Liver (tissue), 9 donors: ENCODE measurements around the gene SOST. TPM values are rescaled to one million over a fixed set of nuclear protein-coding genes. Genes with fewer than 3 reads are reported as not detected.

Experiments used
- DNase-seq: peaks from one replicate; pipeline ENCODE4 v3.0.0-alpha.2; 2017; ENCODE audit warnings: low spot score
- H3K27ac ChIP-seq, 2 donors: one replicate each; pipeline ENCODE4 v1.7.0; 2013; ENCODE audit warnings: inconsistent platforms in 2 of 2, low read length in 2 of 2, control low read depth in 1 of 2, low read depth in 1 of 2, mild to moderate bottlenecking in 1 of 2
- H3K27me3 ChIP-seq, 4 donors: one replicate each; pipeline versions ENCODE4 v1.6.1 to v1.7.0; 2013; ENCODE audit warnings: low read length in 3 of 4, inconsistent platforms in 1 of 4, mild to moderate bottlenecking in 1 of 4, moderate library complexity in 1 of 4; ENCODE audit not compliant: control insufficient read depth in 4 of 4, insufficient read depth in 4 of 4
- H3K36me3 ChIP-seq, 4 donors: one replicate each; pipeline versions ENCODE4 v1.6.1 to v1.7.0; 2013; ENCODE audit warnings: low read length in 3 of 4, mild to moderate bottlenecking in 3 of 4, low read depth in 1 of 4, moderate library complexity in 1 of 4; ENCODE audit not compliant: control insufficient read depth in 4 of 4, insufficient read depth in 3 of 4
- H3K4me1 ChIP-seq, 4 donors: one replicate each; pipeline versions ENCODE4 v1.6.1 to v1.7.0; 2013; ENCODE audit warnings: low read length in 3 of 4, mild to moderate bottlenecking in 3 of 4, moderate library complexity in 1 of 4; ENCODE audit not compliant: control insufficient read depth in 4 of 4, insufficient read depth in 4 of 4
- H3K4me3 ChIP-seq, 3 donors: one replicate each; pipeline versions ENCODE4 v1.6.1 to v1.7.0; 2013; ENCODE audit warnings: low read length in 3 of 3, control low read depth in 1 of 3, low read depth in 1 of 3, mild to moderate bottlenecking in 1 of 3
- H3K9ac ChIP-seq, 2 donors: one replicate each; pipeline ENCODE4 v1.7.0; 2013; ENCODE audit warnings: low read length in 2 of 2, mild to moderate bottlenecking in 2 of 2, moderate library complexity in 2 of 2, control low read depth in 1 of 2, low read depth in 1 of 2
- H3K9me3 ChIP-seq, 4 donors: one replicate each; pipeline versions ENCODE4 v1.6.1 to v1.7.0; 2013; ENCODE audit warnings: low read length in 3 of 4; ENCODE audit not compliant: control insufficient read depth in 4 of 4
- ATF3 ChIP-seq: IDR thresholded peaks from 2 replicates; pipeline ENCODE4 v1.6.1; 2016; ENCODE audit warnings: antibody characterized with exemption
- CTCF ChIP-seq: fragments of 150-350 bp; IDR thresholded peaks from 2 replicates; pipeline ENCODE4 v1.5.1; 2017; ENCODE audit warnings: improper control_type of control experiment, low read depth, low read length; ENCODE audit not compliant: missing input control
- EGR1 ChIP-seq, 2 donors: IDR thresholded peaks; 2 replicates each; pipeline ENCODE4 v1.6.1; 2016 to 2018; ENCODE audit warnings: antibody characterized with exemption in 2 of 2, low read depth in 2 of 2
- FOXA1 ChIP-seq: IDR thresholded peaks from 2 replicates; pipeline ENCODE4 v1.6.1; 2016; ENCODE audit warnings: antibody characterized with exemption
- FOXA2 ChIP-seq: IDR thresholded peaks from 2 replicates; pipeline ENCODE4 v1.6.1; 2016; ENCODE audit warnings: antibody characterized with exemption
- GABPA ChIP-seq, 2 donors: IDR thresholded peaks in 1 of 2; conservative IDR thresholded peaks in 1 of 2; 2 replicates each; pipeline ENCODE4 v1.6.1; 2016; ENCODE audit warnings: antibody characterized with exemption in 2 of 2, mild to moderate bottlenecking in 1 of 2, moderate library complexity in 1 of 2
- JUND ChIP-seq, 2 donors: IDR thresholded peaks; 2 replicates each; pipeline ENCODE4 v1.6.1; 2016; ENCODE audit warnings: antibody characterized with exemption in 2 of 2
- MAX ChIP-seq: IDR thresholded peaks from 2 replicates; pipeline ENCODE4 v1.6.1; 2016; ENCODE audit warnings: antibody characterized with exemption
- NR2F2 ChIP-seq: IDR thresholded peaks from 2 replicates; pipeline ENCODE4 v1.6.1; 2016; ENCODE audit warnings: antibody characterized with exemption
- RAD21 ChIP-seq, 2 donors: IDR thresholded peaks; 2 replicates each; pipeline ENCODE4 v1.6.1; 2016; ENCODE audit warnings: antibody characterized with exemption in 2 of 2, mild to moderate bottlenecking in 2 of 2
- REST ChIP-seq: IDR thresholded peaks from 2 replicates; pipeline ENCODE4 v1.6.1; 2016; ENCODE audit warnings: antibody characterized with exemption, mild to moderate bottlenecking
- RXRA ChIP-seq, 2 donors: IDR thresholded peaks; 2 replicates each; pipeline ENCODE4 v1.6.1; 2017 to 2018; ENCODE audit warnings: antibody characterized with exemption in 2 of 2, mild to moderate bottlenecking in 1 of 2
- SP1 ChIP-seq: IDR thresholded peaks from 2 replicates; pipeline ENCODE4 v1.6.1; 2018; ENCODE audit warnings: antibody characterized with exemption, mild to moderate bottlenecking
- TAF1 ChIP-seq: conservative IDR thresholded peaks from 2 replicates; pipeline ENCODE4 v1.6.1; 2016; ENCODE audit warnings: antibody characterized with exemption, mild to moderate bottlenecking
- YY1 ChIP-seq: IDR thresholded peaks from 2 replicates; pipeline ENCODE4 v1.6.1; 2016; ENCODE audit warnings: antibody characterized with exemption, mild to moderate bottlenecking
- ZBTB33 ChIP-seq: IDR thresholded peaks from 2 replicates; pipeline ENCODE4 v1.6.1; 2016; ENCODE audit warnings: antibody characterized with exemption
- WGBS: extraction: QIAGEN DNeasy Blood & Tissue Kit; methylation state at CpG from one replicate; pipeline ENCODE4 v1.1.7; 2013; 5-methylcytosine and 5-hydroxymethylcytosine counted together
- polyA plus RNA-seq, 2 donors: library from polyadenylated mRNA; stranded (reverse) in 1 of 2; unstranded in 1 of 2; fragments of 200-250 nt in 1 of 2; fragments of >200 nt in 1 of 2; fragmentation: Nextera tagmentation in 1 of 2; extraction: Ambion mirVana in 1 of 2; gene quantifications; one replicate each; pipeline versions ENCODE4 v1.2.1 to v1.2.3, GENCODE V29; 2013 to 2015
- total RNA-seq, 2 donors: library from RNA; depleted of rRNA; stranded (reverse); fragments of >200 nt; gene quantifications; one replicate each; pipeline ENCODE4 v1.2.3, GENCODE V29; 2014
- donor health status: healthy.
- donor health status: healthy.
- donor health status: healthy.
- donor health status: healthy.
- donor health status: healthy.

The SOST gene
- total and polyA plus RNA-seq, 4 donors, result not detected

- Histone ChIP-seq H3K4me3 (no peak overlapping the region), H3K9me3 (no peaks in the 10 kb centered on the region), H3K27ac (no peak overlapping the region), H3K36me3 (no peaks in the 10 kb centered on the region), H3K9ac (no peak overlapping the region), H3K4me1 (no peaks in the 10 kb centered on the region), H3K27me3 (no peaks in the 10 kb centered on the region)
- DNase-seq, result no peak
- no peak for TF ChIP-seq RAD21 (IDR thresholded peaks at IDR 0.05)
Measured at GRCh38 chr17:43805117-43805516, 46.5 kb upstream of the SOST start.

- Histone ChIP-seq H3K36me3 (no peaks in the 10 kb centered on the region), H3K27me3 (no peaks in the 10 kb centered on the region), H3K27ac (no peak overlapping the region), H3K9ac (no peak overlapping the region), H3K4me3 (no peak overlapping the region), H3K9me3 (no peaks in the 10 kb centered on the region), H3K4me1 (no peaks in the 10 kb centered on the region)
- DNase-seq, result no peak
- 90% methylated on average over 4 of the region's 4 CpGs for WGBS
- no peak for TF ChIP-seq NR2F2
Measured at GRCh38 chr17:43803758-43804157, 45.2 kb upstream of the SOST start.

- DNase-seq, result no peak
- H3K36me3 ChIP-seq, result no peaks in the 10 kb centered on the region
- no peaks in the 10 kb centered on the region for H3K4me1 ChIP-seq
- H3K27me3 ChIP-seq, result no peaks in the 10 kb centered on the region
- no peak overlapping the region for H3K4me3 ChIP-seq
- no peak overlapping the region for H3K27ac ChIP-seq
- 78% methylated on average over 3 of the region's 3 CpGs for WGBS
- H3K9ac ChIP-seq, result no peak overlapping the region
- TF ChIP-seq MAX (no peak), RXRA (IDR thresholded peaks at IDR 0.05) (no peak), NR2F2 (no peak)
- no peaks in the 10 kb centered on the region for H3K9me3 ChIP-seq
Measured at GRCh38 chr17:43801844-43802243, 43.3 kb upstream of the SOST start.

- Histone ChIP-seq H3K27ac (no peak overlapping the region), H3K36me3 (no peaks in the 10 kb centered on the region), H3K9me3 (no peaks in the 10 kb centered on the region), H3K4me1 (no peaks in the 10 kb centered on the region), H3K4me3 (no peak overlapping the region), H3K9ac (no peak overlapping the region), H3K27me3 (no peaks in the 10 kb centered on the region)
- TF ChIP-seq ATF3, result no peak
- TF ChIP-seq ZBTB33, result no peak
- no peak for TF ChIP-seq REST
- TF ChIP-seq GABPA (IDR thresholded peaks at IDR 0.05 in 1 of 2, conservative IDR thresholded peaks at IDR 0.05 in 1 of 2), result no peak
- no peak for TF ChIP-seq RXRA (IDR thresholded peaks at IDR 0.05)
- TF ChIP-seq JUND (IDR thresholded peaks at IDR 0.05), result no peak
- no peak for TF ChIP-seq YY1
- no peak for TF ChIP-seq MAX
- TF ChIP-seq EGR1 (IDR thresholded peaks at IDR 0.05; ENCODE audit: low read depth in 2 of 2), result no peak
- no peak for TF ChIP-seq RAD21 (IDR thresholded peaks at IDR 0.05)
- TF ChIP-seq NR2F2, result no peak
- no peak for TF ChIP-seq SP1
- no peak for TF ChIP-seq CTCF
- no peak for TF ChIP-seq TAF1
- no peak for TF ChIP-seq FOXA2
- no peak for TF ChIP-seq FOXA1
- 95% methylated on average over 3 of the region's 3 CpGs for WGBS
- DNase-seq, result no peak
Measured at GRCh38 chr17:43800736-43801135, 42.1 kb upstream of the SOST start.
